Measurements from ENCODE around the gene EBLN2. TPM values are rescaled to one million over a fixed set of nuclear protein-coding genes. Genes with fewer than 3 reads are reported as not detected.

EBLN2 gene
- polyA plus RNA-seq, 4 donors, result 0.43 to 6.0 TPM; not detected in 2

DNA sequence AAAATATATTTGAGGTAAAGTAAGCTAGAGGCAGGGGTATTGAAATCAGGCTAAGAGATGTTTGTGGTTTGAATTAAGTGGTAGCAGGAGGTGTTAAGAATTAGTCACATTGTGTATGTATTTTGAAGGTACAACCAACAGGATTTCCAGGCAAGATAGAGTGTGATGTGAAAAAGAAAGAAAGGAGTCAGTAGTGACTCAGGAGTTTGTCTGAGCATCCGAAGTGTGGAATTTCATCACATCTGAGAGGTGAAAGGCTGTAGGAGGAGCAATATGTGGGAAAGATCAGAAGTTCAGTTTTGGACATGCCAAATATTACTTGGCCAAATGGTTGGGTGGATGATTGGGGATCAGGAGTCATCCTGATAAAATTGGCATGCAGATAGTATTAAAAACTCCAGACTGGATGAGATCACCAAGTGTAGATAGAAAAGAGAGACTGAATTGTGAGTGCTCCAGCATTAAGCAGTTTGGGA is 32.1 kb upstream of the EBLN2 start:
- Histone ChIP-seq H3K27ac (ENCODE audit: low read depth in 1 of 3, low read length in 2 of 3) (no peak overlapping the region), H3K27me3 (ENCODE audit: control insufficient read depth in 3 of 3, insufficient read depth in 3 of 3, low read length in 3 of 3) (no peaks in the 10 kb centered on the region), H3K4me1 (ENCODE audit: control insufficient read depth in 3 of 3, insufficient read depth in 2 of 3, low read depth in 1 of 3, low read length in 2 of 3) (peaks cover 0 to 12% (median 3%) of the 10 kb centered on the region in 3 donors), H3K36me3 (ENCODE audit: control insufficient read depth in 3 of 3, insufficient read depth in 2 of 3, low read depth in 1 of 3, low read length in 3 of 3) (peaks cover 0 to 10% (median 0%) of the 10 kb centered on the region in 3 donors), H3K4me3 (ENCODE audit: low read depth in 1 of 3, low read length in 3 of 3) (no peak overlapping the region), H3K9me3 (ENCODE audit: control insufficient read depth in 2 of 2, insufficient read depth in 1 of 2, low read depth in 1 of 2, low read length in 1 of 2) (no peaks in the 10 kb centered on the region)
- FAIRE-seq, result no peak
- no peak for DNase-seq
- 19 to 35% (median 30%) methylated on average over 1 of the region's 1 CpG for WGBS, 3 donors

DNA sequence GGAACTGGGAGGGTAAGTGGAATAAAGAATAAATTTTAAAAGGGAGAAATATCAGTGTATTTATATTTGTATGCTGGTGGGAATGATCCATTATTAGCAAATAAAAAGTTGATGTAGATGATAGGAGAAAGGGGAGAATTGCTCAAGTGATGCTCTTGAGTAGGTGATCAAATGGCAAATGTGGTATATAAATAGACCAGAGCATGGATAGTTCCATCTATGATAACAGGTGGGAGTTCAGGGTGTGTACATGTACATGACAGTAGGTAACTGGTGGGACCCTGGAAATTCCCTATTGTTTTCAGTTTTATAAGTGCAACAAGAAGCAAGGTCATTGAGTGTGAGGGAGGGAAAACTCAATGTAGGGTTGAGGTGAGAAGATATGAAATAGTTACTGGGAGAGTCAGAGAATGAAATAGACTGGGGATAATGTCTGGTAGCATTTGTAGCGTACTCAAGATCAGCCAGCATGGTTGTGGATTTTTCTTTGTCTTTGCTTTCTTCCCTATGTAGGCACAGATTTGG is 31.3 kb upstream of the EBLN2 start:
- FAIRE-seq (no peak), DNase-seq (no peak)
- Histone ChIP-seq H3K36me3 (ENCODE audit: control insufficient read depth in 3 of 3, insufficient read depth in 2 of 3, low read depth in 1 of 3, low read length in 3 of 3) (peaks cover 0 to 12% (median 0%) of the 10 kb centered on the region in 3 donors), H3K4me1 (ENCODE audit: control insufficient read depth in 3 of 3, insufficient read depth in 2 of 3, low read depth in 1 of 3, low read length in 2 of 3) (peaks cover 0 to 7% (median 3%) of the 10 kb centered on the region in 3 donors), H3K27ac (ENCODE audit: low read depth in 1 of 3, low read length in 2 of 3) (no peak overlapping the region), H3K27me3 (ENCODE audit: control insufficient read depth in 3 of 3, insufficient read depth in 3 of 3, low read length in 3 of 3) (no peaks in the 10 kb centered on the region), H3K4me3 (ENCODE audit: low read depth in 1 of 3, low read length in 3 of 3) (no peak overlapping the region), H3K9me3 (ENCODE audit: control insufficient read depth in 2 of 2, insufficient read depth in 1 of 2, low read depth in 1 of 2, low read length in 1 of 2) (no peaks in the 10 kb centered on the region)
- WGBS, 3 donors, result 91 to 100% (median 97%) methylated on average over 1 of the region's 1 CpG

DNA sequence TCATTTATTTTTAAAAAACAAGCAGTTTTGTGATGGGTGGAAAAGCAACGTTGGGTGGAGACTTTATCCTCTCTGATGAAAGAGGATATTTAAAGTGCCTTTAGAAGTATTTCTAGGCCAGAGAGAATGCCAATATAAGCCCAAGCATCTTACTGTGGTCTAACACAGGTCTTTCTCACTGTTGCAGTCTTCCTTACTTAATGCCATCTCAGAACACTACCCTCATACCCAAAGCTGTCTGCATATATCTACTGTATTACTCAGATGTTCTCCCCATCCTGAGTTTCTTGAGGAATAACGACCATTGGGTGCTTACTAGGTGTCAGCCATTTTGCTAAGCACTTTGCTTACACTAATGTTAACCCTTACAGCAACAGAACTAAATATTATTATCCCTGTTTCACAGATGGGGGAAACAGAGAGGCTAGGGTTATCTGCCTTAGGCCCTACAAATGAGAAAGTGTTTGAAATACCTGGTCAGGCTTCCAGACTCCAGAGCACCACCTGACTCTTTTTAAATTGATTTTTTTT is 29.8 kb upstream of the EBLN2 start:
- Histone ChIP-seq H3K27ac (ENCODE audit: low read depth in 1 of 3, low read length in 2 of 3) (no peak overlapping the region), H3K27me3 (ENCODE audit: control insufficient read depth in 3 of 3, insufficient read depth in 3 of 3, low read length in 3 of 3) (no peaks in the 10 kb centered on the region), H3K36me3 (ENCODE audit: control insufficient read depth in 3 of 3, insufficient read depth in 2 of 3, low read depth in 1 of 3, low read length in 3 of 3) (peaks cover 0 to 13% (median 0%) of the 10 kb centered on the region in 3 donors), H3K4me1 (ENCODE audit: control insufficient read depth in 3 of 3, insufficient read depth in 2 of 3, low read depth in 1 of 3, low read length in 2 of 3) (peaks cover 0 to 4% (median 3%) of the 10 kb centered on the region in 3 donors), H3K4me3 (ENCODE audit: low read depth in 1 of 3, low read length in 3 of 3) (no peak overlapping the region), H3K9me3 (ENCODE audit: control insufficient read depth in 2 of 2, insufficient read depth in 1 of 2, low read depth in 1 of 2, low read length in 1 of 2) (no peaks in the 10 kb centered on the region)
- no peak for DNase-seq
- no peak for FAIRE-seq
- 40 to 43% (median 41%) methylated on average over 2 of the region's 2 CpGs for WGBS, 3 donors

DNA sequence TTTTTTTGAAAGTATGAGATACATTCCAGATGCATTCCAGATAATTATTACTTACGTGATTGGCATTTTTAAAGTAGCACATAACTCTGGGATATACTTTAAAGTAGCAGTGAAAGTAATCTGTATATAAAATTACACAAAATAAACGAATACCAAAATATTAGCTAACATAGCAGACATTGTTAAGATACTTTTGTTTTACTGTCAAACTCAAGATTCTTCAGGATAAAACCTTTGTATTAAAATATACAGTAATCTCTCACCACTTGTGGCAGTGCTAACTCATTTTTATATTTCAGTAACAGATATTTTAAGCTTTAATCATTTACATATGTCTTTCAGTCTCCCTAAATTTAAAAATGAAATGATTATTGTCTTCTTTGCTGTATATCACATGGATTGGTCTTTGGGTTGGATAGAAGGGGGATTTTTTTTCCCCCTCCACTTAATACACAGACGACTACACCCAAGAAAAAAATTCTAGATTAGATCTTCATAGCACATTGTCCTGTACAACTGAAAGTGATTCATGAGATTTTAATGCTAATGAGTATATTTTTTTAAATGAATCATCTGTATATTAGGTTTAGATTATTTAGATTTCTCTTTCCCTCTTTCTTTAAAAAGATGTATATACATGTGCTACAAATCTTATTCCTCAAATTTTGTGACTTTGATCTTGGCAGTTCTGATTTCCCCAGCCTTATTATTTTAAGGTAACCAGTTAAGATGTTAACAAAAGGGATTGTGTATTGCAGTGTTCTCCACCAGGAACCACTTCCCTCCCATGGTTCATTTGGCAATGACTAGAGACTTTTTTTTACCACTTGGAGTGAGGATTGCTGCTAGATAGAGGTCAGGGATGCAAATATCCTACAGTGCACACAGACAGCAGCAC is 24.5 kb upstream of the EBLN2 start:
- no peak overlapping the region for H3K4me3 ChIP-seq (ENCODE audit: low read depth in 1 of 3, low read length in 3 of 3)
- H3K27ac ChIP-seq (ENCODE audit: low read depth in 1 of 3, low read length in 2 of 3), result peak overlapping the region in 1 of 3 donors; percentile 24
- DNase-seq (no peak), FAIRE-seq (no peak)
- H3K4me1 ChIP-seq (ENCODE audit: control insufficient read depth in 3 of 3, insufficient read depth in 2 of 3, low read depth in 1 of 3, low read length in 2 of 3), result peaks cover 0 to 9% (median 7%) of the 10 kb centered on the region in 3 donors
- H3K27me3 ChIP-seq (ENCODE audit: control insufficient read depth in 3 of 3, insufficient read depth in 3 of 3, low read length in 3 of 3), result no peaks in the 10 kb centered on the region
- WGBS, 3 donors, result 52 to 57% (median 54%) methylated on average over 3 of the region's 3 CpGs
- no peaks in the 10 kb centered on the region for H3K9me3 ChIP-seq (ENCODE audit: control insufficient read depth in 2 of 2, insufficient read depth in 1 of 2, low read depth in 1 of 2, low read length in 1 of 2)
- peaks cover 0 to 9% (median 0%) of the 10 kb centered on the region in 3 donors for H3K36me3 ChIP-seq (ENCODE audit: control insufficient read depth in 3 of 3, insufficient read depth in 2 of 3, low read depth in 1 of 3, low read length in 3 of 3)

DNA sequence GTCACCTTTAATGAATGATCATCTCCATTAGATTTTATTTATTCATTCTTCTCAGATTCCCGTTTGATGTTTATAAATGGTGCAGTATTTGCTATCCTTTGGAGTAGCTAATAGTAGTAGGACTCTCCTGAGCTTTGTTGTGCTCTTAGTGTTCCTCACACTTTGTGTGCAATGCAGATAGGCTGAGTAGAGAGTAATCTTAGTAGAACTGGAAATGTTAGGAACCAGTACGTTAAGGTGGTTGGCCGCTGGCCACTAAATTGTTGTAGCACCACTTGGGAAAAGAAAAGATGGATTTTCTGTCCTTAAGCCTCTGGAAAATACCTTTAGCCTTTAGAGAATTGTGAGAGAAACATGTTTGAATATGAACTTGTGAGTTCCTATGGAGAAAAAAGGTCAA is 19.9 kb upstream of the EBLN2 start:
- no peak overlapping the region for H3K27ac ChIP-seq (ENCODE audit: low read depth in 1 of 3, low read length in 2 of 3)
- DNase-seq (no peak), FAIRE-seq (no peak)
- H3K27me3 ChIP-seq (ENCODE audit: control insufficient read depth in 3 of 3, insufficient read depth in 3 of 3, low read length in 3 of 3), result no peaks in the 10 kb centered on the region
- no peaks in the 10 kb centered on the region for H3K9me3 ChIP-seq (ENCODE audit: control insufficient read depth in 2 of 2, insufficient read depth in 1 of 2, low read depth in 1 of 2, low read length in 1 of 2)
- H3K36me3 ChIP-seq (ENCODE audit: control insufficient read depth in 3 of 3, insufficient read depth in 2 of 3, low read depth in 1 of 3, low read length in 3 of 3), result peaks cover 0 to 8% (median 0%) of the 10 kb centered on the region in 3 donors
- WGBS, 3 donors, result 43 to 50% (median 47%) methylated on average over 3 of the region's 3 CpGs
- no peak overlapping the region for H3K4me3 ChIP-seq (ENCODE audit: low read depth in 1 of 3, low read length in 3 of 3)
- peaks cover 0 to 11% (median 7%) of the 10 kb centered on the region in 3 donors for H3K4me1 ChIP-seq (ENCODE audit: control insufficient read depth in 3 of 3, insufficient read depth in 2 of 3, low read depth in 1 of 3, low read length in 2 of 3)

DNA sequence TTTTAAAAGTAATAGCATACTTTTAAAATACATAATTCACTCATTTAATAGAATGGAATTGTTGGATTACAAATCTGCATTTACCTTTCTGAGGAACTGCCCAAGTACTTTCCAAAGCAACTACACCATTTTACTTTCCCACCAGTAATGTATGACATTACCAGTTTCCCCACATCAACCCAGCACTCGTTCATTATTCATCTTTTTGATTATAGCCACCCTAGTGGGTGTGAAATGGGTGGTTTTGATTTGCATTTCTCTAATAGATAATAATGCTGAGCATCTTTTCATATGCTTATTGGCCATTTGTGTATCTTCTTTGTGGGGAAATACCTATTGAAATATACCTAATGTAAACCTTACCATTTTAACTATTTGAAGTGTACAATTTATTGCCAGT is 18.0 kb upstream of the EBLN2 start:
- peaks cover 0 to 3% (median 0%) of the 10 kb centered on the region in 3 donors for H3K4me1 ChIP-seq (ENCODE audit: control insufficient read depth in 3 of 3, insufficient read depth in 2 of 3, low read depth in 1 of 3, low read length in 2 of 3)
- WGBS, 3 donors, result 47 to 70% (median 59%) methylated on average over 1 of the region's 1 CpG
- H3K36me3 ChIP-seq (ENCODE audit: control insufficient read depth in 3 of 3, insufficient read depth in 2 of 3, low read depth in 1 of 3, low read length in 3 of 3), result peaks cover 0 to 15% (median 0%) of the 10 kb centered on the region in 3 donors
- no peaks in the 10 kb centered on the region for H3K27me3 ChIP-seq (ENCODE audit: control insufficient read depth in 3 of 3, insufficient read depth in 3 of 3, low read length in 3 of 3)
- no peak overlapping the region for H3K4me3 ChIP-seq (ENCODE audit: low read depth in 1 of 3, low read length in 3 of 3)
- no peak for FAIRE-seq
- no peaks in the 10 kb centered on the region for H3K9me3 ChIP-seq (ENCODE audit: control insufficient read depth in 2 of 2, insufficient read depth in 1 of 2, low read depth in 1 of 2, low read length in 1 of 2)
- DNase-seq, result no peak
- H3K27ac ChIP-seq (ENCODE audit: low read depth in 1 of 3, low read length in 2 of 3), result no peak overlapping the region

DNA sequence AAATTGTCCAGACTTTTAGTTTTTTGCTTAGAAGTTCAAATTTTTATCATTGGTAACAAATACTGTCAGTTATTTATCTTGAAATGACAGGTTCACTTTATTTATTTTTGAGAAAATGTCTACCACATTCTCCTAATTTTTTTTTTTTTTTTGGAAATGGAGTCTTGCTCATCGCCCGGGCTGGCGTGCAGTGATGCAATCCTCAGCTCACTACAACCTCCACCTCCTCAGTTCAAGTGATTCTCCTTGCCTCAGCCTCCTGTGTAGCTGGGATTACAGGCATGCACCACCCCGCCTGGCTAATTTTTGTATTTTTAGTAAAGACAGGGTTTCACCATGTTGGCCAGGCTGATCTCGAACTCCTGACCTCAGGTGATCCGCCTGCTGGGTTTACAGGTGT is 16.1 kb upstream of the EBLN2 start:
- Histone ChIP-seq H3K27me3 (ENCODE audit: control insufficient read depth in 3 of 3, insufficient read depth in 3 of 3, low read length in 3 of 3) (no peaks in the 10 kb centered on the region), H3K36me3 (ENCODE audit: control insufficient read depth in 3 of 3, insufficient read depth in 2 of 3, low read depth in 1 of 3, low read length in 3 of 3) (peaks cover 0 to 21% (median 0%) of the 10 kb centered on the region in 3 donors), H3K27ac (ENCODE audit: low read depth in 1 of 3, low read length in 2 of 3) (no peak overlapping the region), H3K9me3 (ENCODE audit: control insufficient read depth in 2 of 2, insufficient read depth in 1 of 2, low read depth in 1 of 2, low read length in 1 of 2) (no peaks in the 10 kb centered on the region), H3K4me3 (ENCODE audit: low read depth in 1 of 3, low read length in 3 of 3) (no peak overlapping the region), H3K4me1 (ENCODE audit: control insufficient read depth in 3 of 3, insufficient read depth in 2 of 3, low read depth in 1 of 3, low read length in 2 of 3) (peaks cover 0 to 3% (median 0%) of the 10 kb centered on the region in 3 donors)
- DNase-seq, result no peak
- no peak for FAIRE-seq
- WGBS, 3 donors, result 87 to 92% (median 89%) methylated on average over 6 of the region's 6 CpGs

DNA sequence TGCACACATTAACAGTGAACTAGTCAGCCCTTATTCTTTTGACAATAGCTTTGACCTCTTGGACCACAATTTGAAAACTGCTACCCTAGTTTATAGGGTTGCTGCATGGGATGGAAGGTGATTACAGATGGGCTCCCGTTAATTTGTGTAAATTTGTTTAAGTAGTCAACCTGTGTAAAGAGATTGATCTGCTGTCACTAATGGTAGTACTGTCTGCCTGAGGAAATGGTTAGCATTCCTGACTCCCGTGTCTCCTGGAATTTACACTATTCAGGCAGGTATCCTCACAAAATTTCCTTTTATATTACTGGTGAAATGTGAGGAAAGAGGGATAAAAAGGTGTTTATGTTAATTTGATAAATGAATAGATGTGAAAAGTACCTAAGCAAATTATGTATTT is 15.3 kb upstream of the EBLN2 start:
- H3K36me3 ChIP-seq (ENCODE audit: control insufficient read depth in 3 of 3, insufficient read depth in 2 of 3, low read depth in 1 of 3, low read length in 3 of 3), result peaks cover 0 to 22% (median 0%) of the 10 kb centered on the region in 3 donors
- peaks cover 0 to 3% (median 0%) of the 10 kb centered on the region in 3 donors for H3K4me1 ChIP-seq (ENCODE audit: control insufficient read depth in 3 of 3, insufficient read depth in 2 of 3, low read depth in 1 of 3, low read length in 2 of 3)
- no peak overlapping the region for H3K27ac ChIP-seq (ENCODE audit: low read depth in 1 of 3, low read length in 2 of 3)
- no peak for DNase-seq
- H3K27me3 ChIP-seq (ENCODE audit: control insufficient read depth in 3 of 3, insufficient read depth in 3 of 3, low read length in 3 of 3), result no peaks in the 10 kb centered on the region
- no peak overlapping the region for H3K4me3 ChIP-seq (ENCODE audit: low read depth in 1 of 3, low read length in 3 of 3)
- no peak for FAIRE-seq
- 30 to 55% (median 54%) methylated on average over 2 of the region's 2 CpGs for WGBS, 3 donors
- no peaks in the 10 kb centered on the region for H3K9me3 ChIP-seq (ENCODE audit: control insufficient read depth in 2 of 2, insufficient read depth in 1 of 2, low read depth in 1 of 2, low read length in 1 of 2)

Data from small intestine (tissue), 7 donors.